Measurements from ENCODE around the gene YIPF1.

DNA sequence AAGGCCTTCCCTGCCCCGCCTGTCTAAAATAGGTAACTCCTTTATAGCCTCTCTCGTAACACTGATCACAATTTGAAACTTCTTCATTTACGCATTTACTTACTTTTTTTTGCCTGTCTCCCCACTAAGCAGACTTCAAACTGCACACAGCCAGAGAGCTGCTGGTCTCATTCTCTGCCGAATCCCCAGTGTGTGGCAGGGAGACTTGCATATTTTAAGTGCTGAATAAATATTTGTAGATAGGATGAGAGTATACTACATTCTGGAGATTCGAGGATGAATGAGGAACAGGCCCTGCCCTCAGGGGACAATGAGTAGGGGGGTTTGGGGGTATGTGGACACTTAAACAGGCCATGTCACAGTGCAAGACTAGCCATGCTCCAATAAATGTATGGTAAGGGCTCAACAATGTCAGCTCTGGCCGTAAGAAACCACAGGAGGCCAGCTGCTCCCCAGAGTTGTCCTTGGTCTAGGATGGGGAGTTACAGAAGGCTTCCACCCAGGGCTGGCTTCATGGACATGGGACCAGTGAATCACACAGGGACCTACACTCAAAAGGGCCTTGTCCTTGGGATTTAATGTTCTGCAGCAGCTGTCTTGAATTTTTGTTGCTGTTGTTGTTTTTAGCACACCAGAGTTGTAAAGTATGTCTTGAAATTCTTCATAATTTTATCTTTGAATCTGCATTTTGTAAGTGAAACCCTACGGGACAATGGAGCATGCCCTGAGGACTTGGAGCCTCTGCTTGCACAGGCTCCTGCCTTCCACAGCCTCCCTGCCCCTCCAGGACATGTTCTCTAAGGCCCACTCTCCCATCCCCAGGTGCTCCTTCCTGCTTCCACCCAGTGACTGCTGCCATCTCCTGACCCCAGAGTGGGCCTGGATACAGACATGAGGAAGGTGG is 12.9 kb upstream of the YIPF1 start:
- TF ChIP-seq POLR2A (IDR thresholded peaks at IDR 0.05): no peak
- TF ChIP-seq, protein P1, sequence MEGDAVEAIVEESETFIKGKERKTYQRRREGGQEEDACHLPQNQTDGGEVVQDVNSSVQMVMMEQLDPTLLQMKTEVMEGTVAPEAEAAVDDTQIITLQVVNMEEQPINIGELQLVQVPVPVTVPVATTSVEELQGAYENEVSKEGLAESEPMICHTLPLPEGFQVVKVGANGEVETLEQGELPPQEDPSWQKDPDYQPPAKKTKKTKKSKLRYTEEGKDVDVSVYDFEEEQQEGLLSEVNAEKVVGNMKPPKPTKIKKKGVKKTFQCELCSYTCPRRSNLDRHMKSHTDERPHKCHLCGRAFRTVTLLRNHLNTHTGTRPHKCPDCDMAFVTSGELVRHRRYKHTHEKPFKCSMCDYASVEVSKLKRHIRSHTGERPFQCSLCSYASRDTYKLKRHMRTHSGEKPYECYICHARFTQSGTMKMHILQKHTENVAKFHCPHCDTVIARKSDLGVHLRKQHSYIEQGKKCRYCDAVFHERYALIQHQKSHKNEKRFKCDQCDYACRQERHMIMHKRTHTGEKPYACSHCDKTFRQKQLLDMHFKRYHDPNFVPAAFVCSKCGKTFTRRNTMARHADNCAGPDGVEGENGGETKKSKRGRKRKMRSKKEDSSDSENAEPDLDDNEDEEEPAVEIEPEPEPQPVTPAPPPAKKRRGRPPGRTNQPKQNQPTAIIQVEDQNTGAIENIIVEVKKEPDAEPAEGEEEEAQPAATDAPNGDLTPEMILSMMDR (IDR thresholded peaks at IDR 0.05): no peak
- TF ChIP-seq POLR2AphosphoS5 (IDR thresholded peaks at IDR 0.05): no peak
